ENCODE measurements around the gene SLC27A2. TPM values are rescaled to one million over a fixed set of nuclear protein-coding genes. Genes with fewer than 3 reads are reported as not detected.

Gene SLC27A2
- total RNA-seq, 1 experiment from 2014 or later: 7.0 TPM

DNA sequence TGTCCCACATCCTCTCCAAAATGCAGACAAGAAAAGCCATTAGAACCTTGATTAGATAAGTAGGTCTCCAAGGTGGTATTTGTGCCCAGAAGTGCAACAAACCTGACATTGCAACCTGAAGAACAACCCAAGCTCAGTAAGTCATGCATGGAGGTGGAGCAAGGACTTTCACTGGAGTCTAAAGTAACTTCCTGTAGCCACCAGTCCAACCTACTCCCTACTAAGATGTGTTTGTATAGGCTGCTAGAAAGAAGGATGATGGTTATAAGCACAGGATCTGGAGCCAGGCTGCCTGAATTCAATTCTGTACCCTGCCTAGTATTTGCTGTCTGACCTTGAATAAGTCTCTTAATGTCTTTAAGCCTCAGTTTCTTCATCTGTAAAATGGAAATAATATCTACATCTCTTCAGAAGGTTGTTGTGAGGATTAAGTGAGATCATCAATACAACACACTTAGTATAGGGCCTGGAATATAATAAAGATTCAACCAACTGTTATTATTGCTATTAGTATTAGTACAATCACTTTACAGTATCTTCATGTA lies 51.3 kb downstream of the SLC27A2 start:
- H3K4me3 Mint-ChIP-seq: no peak overlapping the region

More for the DNA sequence above, 51.3 kb downstream of the SLC27A2 start:
- H3K23ac ChIP-seq (ENCODE audit: insufficient read length, low read depth, low read length): no peak overlapping the region
- H3K27me3 ChIP-seq (ENCODE audit: insufficient read depth, low read length): no peaks in the 10 kb centered on the region
- H2BK5ac ChIP-seq (ENCODE audit: insufficient read length, low read length): no peak overlapping the region
- Mint-ChIP-seq H3K9me3 (no peaks in the 10 kb centered on the region), H3K27me3 (ENCODE audit: low read depth) (no peaks in the 10 kb centered on the region), H3K36me3 (ENCODE audit: insufficient read depth in 1 of 3, low read depth in 3 of 3) (no peaks in the 10 kb centered on the region), H3K4me1 (peaks cover 0 to 4% of the 10 kb centered on the region in 2 experiments; a peak in 1 of 4 replicates), H3K27ac (no peak overlapping the region)
- H3K4ac ChIP-seq (ENCODE audit: low read depth, low read length): no peak overlapping the region
- no peak for TF ChIP-seq CTCF (conservative IDR thresholded peaks at IDR 0.05)
- H3K9ac ChIP-seq (ENCODE audit: extremely low read depth, insufficient read length, low read length): no peak overlapping the region
- no peaks in the 10 kb centered on the region for H3K4me1 ChIP-seq (ENCODE audit: insufficient read depth, low read length)
- no peak overlapping the region for H4K5ac ChIP-seq (ENCODE audit: insufficient read length, low read depth, low read length)
- H3K14ac ChIP-seq (ENCODE audit: insufficient read depth, low read length): no peak overlapping the region
- no peaks in the 10 kb centered on the region for H3K79me2 ChIP-seq (ENCODE audit: insufficient read depth, low read length)
- H2AFZ ChIP-seq (ENCODE audit: low read length): no peak overlapping the region
- no peak overlapping the region for H3K56ac ChIP-seq (ENCODE audit: insufficient read length, low read depth, low read length)
- H3K18ac ChIP-seq (ENCODE audit: insufficient read length, low read depth, low read length): no peak overlapping the region
- no peaks in the 10 kb centered on the region for H3K23me2 ChIP-seq (ENCODE audit: insufficient read length, low read depth, low read length, poor library complexity, severe bottlenecking)
- no peaks in the 10 kb centered on the region for H3K79me1 ChIP-seq (ENCODE audit: insufficient read depth, low read depth, low read length, poor library complexity, severe bottlenecking)
- no peaks in the 10 kb centered on the region for H3K9me3 ChIP-seq (ENCODE audit: control insufficient read depth, low read depth, low read length)
- DNase-seq: no peak
- H2BK15ac ChIP-seq (ENCODE audit: low read depth, low read length): no peak overlapping the region
- H2BK12ac ChIP-seq (ENCODE audit: insufficient read length, low read depth, low read length): no peak overlapping the region
- no peak overlapping the region for H4K91ac ChIP-seq (ENCODE audit: insufficient read length, low read depth, low read length)
- H2BK120ac ChIP-seq (ENCODE audit: low read depth, low read length, poor library complexity, severe bottlenecking): no peak overlapping the region
- H2AK5ac ChIP-seq (ENCODE audit: insufficient read length, low read length): no peak overlapping the region
- H4K20me1 ChIP-seq (ENCODE audit: control insufficient read depth, insufficient read depth, insufficient read length): no peaks in the 10 kb centered on the region
- no peak overlapping the region for H2BK20ac ChIP-seq (ENCODE audit: low read depth, low read length, poor library complexity, severe bottlenecking)
- H3T11ph ChIP-seq (ENCODE audit: low read length): no peak overlapping the region
- H3K27ac ChIP-seq (ENCODE audit: insufficient read length, low read depth, low read length): no peak overlapping the region
- no peak overlapping the region for H4K8ac ChIP-seq (replicated peaks; ENCODE audit: insufficient read length, low read depth, low read length)
- no peak overlapping the region for H3K4me2 ChIP-seq (ENCODE audit: insufficient read depth, insufficient read length, low read length)

Measured in H9 (cell line).